OCI-M1 (cell line): ENCODE measurements around the gene SCNN1B.
"Not testable (repeated sequence)": the region's sequence is repeated elsewhere in the genome, so short reads cannot be mapped to it uniquely, and the experiment has no call there.

ENCODE experiments used
- DNase-seq: peaks from one replicate; lab custom pipeline; 2025; lab: John Stamatoyannopoulos, UW

The SCNN1B gene

GRCh38 chr16:23302045-23302956, at the start of gene SCNN1B:
TSS of gene SCNN1B (plus strand) at chr16:23302302. CDS start at chr16:23348600, 46,298 bp downstream.
- no peak for DNase-seq

GRCh38 chr16:23252310-23252709, 49.8 kb upstream of the SCNN1B start:
- no peak for DNase-seq

- not testable (repeated sequence) for DNase-seq
Measured at GRCh38 chr16:23253650-23254049, 48.5 kb upstream of the SCNN1B start.

- DNase-seq, result no peak
Measured at GRCh38 chr16:23254338-23254737, 47.8 kb upstream of the SCNN1B start.

- no peak for DNase-seq
Measured at GRCh38 chr16:23255000-23255399, 47.1 kb upstream of the SCNN1B start.

GRCh38 chr16:23256440-23256839, 45.7 kb upstream of the SCNN1B start:
- DNase-seq, result no peak

GRCh38 chr16:23257682-23258081, 44.4 kb upstream of the SCNN1B start:
- no peak for DNase-seq

GRCh38 chr16:23258919-23259237, 43.2 kb upstream of the SCNN1B start:
- no peak for DNase-seq

- DNase-seq, result peak; percentile 15
Measured at GRCh38 chr16:23267647-23268046, 34.5 kb upstream of the SCNN1B start.

- DNase-seq, result peak; percentile 49
Measured at GRCh38 chr16:23268561-23268960, 33.5 kb upstream of the SCNN1B start.

GRCh38 chr16:23269248-23269953, 32.7 kb upstream of the SCNN1B start:
- DNase-seq, result peak; percentile 87

GRCh38 chr16:23270654-23271053, 31.4 kb upstream of the SCNN1B start:
- DNase-seq, result no peak

- DNase-seq, result peak; percentile 35
Measured at GRCh38 chr16:23274968-23275367, 27.1 kb upstream of the SCNN1B start.

GRCh38 chr16:23276821-23277220, 25.3 kb upstream of the SCNN1B start:
- no peak for DNase-seq

- DNase-seq, result no peak
Measured at GRCh38 chr16:23278031-23278430, 24.1 kb upstream of the SCNN1B start.

- DNase-seq, result no peak
Measured at GRCh38 chr16:23279721-23280153, 22.4 kb upstream of the SCNN1B start.

GRCh38 chr16:23280483-23280967, 21.6 kb upstream of the SCNN1B start:
- DNase-seq, result no peak

- DNase-seq, result peak; percentile 8
Measured at GRCh38 chr16:23282568-23282967, 19.5 kb upstream of the SCNN1B start.

- no peak for DNase-seq
Measured at GRCh38 chr16:23283571-23283970, 18.5 kb upstream of the SCNN1B start.

- DNase-seq, result no peak
Measured at GRCh38 chr16:23284584-23284983, 17.5 kb upstream of the SCNN1B start.

- no peak for DNase-seq
Measured at GRCh38 chr16:23286131-23286532, 16.0 kb upstream of the SCNN1B start.

GRCh38 chr16:23288209-23288608, 13.9 kb upstream of the SCNN1B start:
- DNase-seq, result no peak
